Fibroblast of skin of right quadriceps (primary cell): ENCODE measurements around the gene KCNIP2.
"Not testable (repeated sequence)": the region's sequence is repeated elsewhere in the genome, so short reads cannot be mapped to it uniquely, and the experiment has no call there.

Source experiments
- DNase-seq: peaks from one replicate; pipeline ENCODE4 v3.0.0-alpha.2; 2013

KCNIP2 gene

DNA sequence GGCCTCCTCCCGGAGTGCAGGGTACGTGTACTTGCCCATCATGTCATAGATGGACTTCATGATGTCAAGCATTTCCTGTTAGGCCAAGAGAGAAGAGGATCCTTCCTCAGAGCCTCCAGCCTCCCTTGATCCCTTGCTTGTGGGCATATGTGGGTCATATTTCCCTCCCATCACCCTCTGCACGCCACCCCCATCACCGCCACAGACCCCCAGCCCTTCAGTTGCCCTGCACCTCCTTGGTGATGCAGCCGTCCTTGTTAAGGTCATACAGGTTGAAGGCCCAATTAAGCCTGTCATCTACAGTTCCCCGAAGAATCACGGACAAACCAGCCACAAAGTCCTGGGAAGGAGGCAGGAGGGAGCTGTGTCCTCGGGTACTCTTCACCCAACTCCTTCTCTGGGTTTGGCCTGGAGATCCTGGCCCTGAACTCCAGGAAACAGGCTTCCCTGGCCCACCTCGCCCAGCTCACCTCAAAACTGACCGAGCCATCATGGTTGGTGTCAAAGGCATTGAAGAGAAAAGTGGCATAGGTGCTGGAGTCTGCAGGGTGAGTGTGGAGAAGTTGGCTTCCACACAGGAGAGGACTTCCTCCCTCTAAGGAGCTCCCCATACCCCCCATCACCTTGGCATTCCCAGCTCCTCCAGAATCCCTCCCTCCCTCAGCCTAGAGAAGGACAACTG is 15.5 kb downstream of the KCNIP2 start:
- no peak for DNase-seq

DNA sequence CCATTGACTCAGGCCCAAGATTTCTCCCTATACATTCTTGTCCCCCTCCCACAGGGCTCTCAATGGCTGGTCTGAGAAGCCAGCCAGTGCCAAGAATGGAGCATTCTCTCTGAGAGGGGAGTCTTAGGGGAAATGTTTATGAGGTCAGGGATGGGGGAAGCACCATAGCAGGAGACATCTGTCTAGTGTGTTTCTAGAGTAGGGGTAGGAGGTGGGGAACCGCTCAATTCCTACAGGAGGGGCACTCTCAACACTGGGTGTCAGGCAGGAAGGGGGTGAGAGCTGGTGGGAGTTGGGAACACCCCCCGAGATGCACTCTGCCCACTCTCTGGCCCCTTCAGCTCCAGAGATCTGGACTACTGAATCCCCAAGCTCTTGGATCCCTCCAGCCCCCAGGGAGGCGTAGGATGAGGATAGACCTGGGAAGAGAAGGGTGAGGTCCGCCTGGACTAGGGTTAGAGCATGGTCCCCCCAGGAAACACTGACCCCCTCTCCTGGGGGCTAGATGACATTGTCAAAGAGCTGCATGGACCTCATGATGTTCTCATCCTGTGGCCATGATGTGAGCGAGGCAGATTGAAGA is 16.7 kb downstream of the KCNIP2 start:
- no peak for DNase-seq

DNA sequence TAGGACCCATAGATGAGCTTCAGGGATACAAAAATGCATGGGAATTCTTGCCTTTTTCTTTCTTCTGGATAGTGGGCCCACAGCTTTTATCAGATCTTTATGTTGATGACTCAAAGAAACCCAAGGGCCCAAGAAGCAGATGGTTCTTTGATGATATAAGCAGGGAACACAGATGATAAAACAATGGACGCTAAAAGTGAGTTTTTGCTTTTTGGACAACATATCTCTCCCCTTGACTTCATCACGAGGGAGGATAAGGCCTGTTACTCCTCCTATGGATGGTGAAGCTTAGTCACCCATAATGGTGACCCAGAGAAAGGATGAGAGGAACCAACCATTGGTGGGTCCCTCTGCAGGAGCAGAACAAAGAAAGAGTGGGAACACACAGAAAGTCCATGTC is 18.9 kb downstream of the KCNIP2 start:
- no peak for DNase-seq

DNA sequence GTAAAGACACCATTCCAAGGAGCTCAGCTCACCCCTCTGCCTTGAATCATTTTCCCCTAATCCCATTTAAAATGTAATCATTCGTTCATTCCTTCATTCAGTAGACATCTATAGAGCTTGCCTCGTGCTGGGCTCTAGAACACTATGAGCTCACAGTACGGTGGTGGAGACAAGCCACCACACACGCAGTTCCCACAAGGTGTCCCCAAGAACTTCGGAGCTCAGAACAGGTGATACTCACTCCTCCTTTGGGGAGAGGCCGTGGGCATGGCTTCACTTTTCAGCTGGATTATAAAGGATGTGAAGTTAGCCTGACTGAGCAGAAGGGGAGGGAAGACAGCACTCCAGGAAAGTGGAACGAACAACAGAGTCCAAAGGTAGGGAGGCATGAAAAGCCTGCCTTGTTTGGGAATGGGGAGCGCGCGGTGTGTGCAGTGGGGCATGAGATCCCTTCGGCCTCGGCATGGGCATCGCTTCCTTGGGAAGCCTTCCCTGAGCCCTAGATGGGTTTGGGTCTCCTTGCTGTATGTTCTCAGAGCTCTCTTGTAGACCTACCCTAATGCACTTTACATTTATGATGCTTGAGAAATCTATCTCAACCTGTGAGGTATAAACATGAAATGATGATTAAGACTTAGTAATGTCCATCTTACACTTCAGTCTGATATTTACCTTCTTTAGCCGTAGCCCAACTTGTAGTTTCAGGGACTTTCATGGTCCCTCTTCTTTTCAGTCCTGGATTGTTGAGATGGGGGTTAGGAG is 24.5 kb downstream of the KCNIP2 start:
- no peak for DNase-seq

DNA sequence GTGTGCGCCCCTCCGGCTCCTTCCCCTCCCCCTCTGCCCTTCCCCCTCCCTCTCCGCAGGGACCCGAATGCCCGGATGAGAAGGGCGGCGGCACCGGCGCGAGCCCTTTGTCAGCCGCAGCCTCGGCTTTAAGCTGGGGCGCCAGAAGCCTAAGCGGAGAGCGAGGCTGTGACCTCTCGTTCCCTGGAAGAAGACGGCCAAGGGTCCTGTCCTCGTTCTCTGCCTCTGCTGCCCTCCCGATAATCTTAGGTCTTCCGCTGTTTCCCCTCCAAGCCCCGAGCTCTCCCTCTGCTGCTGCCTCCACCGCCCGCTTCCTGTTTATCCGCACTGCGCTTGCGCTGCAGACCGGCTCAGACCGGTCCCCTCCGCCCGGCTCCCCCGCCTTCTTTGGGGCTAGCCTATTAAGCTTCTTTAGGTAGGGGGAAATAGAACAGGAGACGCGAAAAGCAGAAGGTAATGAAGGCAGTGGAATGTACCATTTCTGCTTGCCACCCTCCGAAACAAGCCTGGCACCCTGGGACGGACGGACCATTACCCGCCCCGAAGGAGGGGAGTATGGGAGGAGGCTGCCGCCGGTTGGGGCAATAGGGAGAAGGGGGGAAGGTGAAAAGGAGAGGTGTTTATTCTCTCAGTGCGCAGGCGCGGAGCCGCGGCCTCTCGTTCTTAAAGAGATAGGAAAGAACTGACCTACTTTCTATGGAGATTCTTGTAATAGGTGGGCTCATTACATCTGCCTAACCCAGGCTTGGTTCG is 25.3 kb downstream of the KCNIP2 start, which contains the start of gene OGA:
Gene OGA (minus strand): TSS at position 326 of the 753 bp plus-strand sequence. CDS start 422 bp downstream, outside the sequence.
- DNase-seq: peak; percentile 100

DNA sequence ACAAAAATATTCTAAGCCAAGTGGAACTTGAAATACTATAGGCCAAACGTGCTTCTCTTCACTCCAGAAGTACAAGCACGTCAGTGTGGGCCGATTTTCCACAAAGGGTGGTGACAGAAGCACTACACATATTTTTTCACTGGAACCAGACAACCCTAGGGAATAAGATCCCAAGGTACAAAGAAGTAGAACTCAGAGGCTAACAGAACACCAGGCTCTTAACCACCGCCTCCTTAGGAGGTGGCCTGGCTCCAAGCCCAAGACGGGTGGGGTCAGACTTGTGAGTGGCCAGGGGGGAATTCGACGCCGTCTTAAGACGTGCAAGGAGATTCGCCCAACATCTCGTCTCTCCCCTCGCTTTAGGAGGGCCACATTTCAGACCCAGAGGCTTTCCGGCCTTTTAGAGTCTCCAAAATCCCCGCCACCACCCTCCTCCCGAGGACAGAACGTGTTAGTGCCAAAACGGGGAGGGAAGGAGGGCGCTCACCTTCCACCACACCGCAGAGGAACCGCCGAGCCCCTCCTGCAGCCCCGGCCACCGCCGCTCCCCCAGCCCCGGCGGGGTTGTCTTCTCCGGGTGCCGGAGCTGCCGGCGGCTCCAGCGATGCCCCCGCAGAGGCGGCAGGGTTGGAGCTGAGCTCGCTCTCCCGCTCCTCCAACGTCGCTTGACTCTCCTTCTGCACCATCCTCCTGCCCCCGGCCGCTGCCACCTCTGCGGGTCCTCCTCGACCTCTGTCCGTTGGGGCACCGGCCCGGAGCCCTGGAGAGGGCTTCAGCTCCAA is 26.1 kb downstream of the KCNIP2 start:
- DNase-seq: peak; percentile 94

DNA sequence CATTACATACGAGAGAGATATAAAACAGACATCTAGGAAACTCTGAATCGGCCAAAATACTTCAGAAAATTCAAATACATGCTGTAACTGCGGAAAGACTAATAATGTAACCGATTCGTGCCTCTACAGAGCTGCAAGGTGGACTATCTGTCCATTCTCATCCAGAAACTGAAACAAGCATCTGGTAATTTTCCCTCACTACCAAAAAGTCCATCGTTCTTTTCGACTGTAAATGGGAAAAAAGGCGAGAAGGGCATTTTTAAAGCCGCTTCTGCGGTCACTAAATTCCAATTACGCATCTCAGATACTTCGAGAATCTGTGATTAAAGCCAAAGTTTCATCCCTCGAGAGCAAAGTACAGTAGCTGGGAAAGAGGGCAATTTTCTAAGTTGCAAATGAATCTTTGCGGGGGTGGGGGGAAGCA is 26.7 kb downstream of the KCNIP2 start:
- no peak for DNase-seq

DNA sequence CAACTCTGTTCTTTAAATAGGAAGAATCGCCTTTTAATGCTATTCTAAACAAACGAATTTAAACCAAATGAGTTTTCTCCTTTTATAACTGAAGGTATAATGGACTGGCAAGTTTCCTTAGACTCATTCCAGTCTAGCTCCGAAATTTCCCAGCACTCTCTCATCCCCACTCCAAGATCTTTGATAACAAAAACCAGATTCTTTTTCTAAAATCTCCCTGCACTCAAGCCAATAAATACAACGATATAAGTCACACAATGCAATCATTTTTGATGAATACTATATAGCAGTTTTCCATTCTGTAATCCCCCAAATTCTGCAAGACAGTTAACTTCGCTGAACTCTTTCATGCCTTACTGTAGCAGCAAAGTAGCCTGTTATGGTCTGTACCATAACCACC is 27.2 kb downstream of the KCNIP2 start:
- no peak for DNase-seq

DNA sequence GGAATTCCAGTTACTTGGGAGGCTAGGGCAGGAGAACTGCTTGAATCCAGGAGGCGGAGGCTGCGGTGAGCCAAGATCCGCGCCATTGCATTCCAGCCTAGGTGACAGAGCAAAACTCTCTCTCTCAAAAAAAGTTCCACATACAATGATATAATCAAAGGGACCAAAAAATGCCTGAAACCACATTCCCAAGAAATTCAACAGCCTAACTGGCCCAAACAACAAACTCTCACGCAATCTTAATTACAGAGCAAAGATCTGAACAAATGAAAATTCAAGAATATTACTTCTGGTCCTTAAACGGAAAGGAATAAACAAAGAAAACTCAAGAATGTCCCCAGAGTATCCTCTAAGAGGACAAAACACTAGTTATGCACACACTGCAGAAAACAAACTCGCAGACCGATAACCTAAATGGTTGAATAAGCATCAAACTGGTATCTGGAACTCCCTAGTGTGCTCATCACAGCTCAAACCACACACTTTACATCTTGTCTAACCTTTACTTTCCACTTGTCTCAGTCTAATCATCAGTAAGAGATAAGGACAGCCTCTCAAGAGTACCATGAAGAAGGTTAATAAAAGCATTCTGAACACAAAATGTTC is 29.0 kb downstream of the KCNIP2 start:
- DNase-seq: no peak

DNA sequence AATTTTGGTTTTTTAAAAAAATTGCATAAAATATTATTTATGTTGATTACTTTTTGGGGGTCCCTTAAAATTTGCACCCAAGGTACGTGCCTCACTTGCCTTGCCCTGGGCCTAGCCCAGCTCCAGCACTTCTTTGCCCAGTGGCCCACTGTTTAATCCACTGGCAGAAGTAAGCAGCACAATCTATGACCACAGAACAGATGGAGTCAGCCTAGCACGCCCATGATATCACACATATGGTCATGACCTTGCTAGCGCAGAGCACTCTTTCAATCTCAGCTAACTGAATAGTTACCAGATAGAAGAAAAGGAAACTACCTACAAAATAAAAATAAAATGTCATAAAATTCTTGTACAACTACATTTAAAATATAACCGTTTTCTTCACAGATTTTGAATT is 31.0 kb downstream of the KCNIP2 start:
- DNase-seq: no peak

DNA sequence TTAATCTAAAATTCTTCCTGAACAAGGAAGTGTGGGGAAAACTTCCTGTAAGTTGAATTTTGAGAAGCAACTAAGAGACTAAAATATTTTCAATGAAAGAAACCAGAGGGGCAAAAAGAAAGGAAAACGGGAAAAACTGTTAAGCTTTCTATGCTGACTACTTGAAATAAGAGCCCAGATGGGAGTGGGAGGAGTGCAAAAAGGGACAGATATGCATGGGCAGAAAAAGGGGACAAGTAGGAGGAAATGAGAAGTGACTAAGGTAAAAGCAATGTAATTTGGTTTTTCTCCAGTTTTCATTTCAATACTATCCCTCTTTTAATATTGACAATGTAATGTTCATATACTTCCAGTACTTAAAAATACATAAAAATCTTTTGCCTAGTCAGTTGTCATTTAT is 36.4 kb downstream of the KCNIP2 start:
- DNase-seq: no peak

DNA sequence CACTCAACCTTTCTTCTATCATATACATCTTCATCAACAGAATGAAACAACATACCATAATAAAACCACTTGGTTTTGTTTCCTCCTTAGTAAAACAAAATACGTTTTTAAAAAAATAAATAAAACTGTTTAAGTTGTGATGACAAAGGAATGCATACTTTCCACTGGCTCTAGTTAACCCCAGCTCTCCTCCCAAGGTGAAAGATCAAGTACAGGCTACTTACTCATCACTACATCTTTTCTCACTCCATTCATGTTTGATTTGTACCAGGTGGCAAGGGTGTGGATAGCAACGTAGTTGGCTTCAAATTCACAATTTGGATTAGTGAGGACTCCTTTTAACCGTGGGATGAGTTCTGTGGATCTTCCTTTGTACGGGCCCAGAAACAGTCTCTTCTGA is 40.1 kb downstream of the KCNIP2 start:
- DNase-seq: no peak

DNA sequence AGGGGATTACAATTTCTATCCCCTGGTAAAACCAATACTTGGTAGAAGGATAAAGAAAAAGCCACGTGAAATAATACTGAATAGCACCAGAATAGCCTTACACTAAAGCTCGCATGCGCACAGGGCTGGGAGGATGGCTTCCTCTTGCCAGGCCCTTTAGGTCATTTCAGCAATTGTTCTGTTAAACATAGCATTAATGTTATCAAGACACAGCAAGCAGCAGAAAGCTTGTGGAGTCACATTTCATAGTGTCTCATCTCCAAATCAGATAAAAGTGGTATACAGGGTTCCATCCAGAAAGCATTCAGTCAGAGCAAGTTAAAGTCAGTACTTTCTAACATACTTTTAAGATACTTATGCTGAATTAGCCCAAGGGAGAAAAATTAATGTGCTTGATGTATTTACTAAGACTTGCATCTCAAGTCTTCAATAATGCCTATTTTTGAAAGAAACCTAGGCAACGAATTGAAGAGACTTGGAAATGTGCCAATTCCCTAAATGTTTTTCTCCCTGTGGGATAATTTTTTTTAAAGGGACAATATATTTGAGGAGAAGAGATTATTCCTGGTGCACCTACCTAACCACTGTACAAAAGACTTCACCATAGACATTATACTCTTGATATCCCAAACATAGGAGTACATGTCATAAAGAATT is 46.1 kb downstream of the KCNIP2 start:
- no peak for DNase-seq

DNA sequence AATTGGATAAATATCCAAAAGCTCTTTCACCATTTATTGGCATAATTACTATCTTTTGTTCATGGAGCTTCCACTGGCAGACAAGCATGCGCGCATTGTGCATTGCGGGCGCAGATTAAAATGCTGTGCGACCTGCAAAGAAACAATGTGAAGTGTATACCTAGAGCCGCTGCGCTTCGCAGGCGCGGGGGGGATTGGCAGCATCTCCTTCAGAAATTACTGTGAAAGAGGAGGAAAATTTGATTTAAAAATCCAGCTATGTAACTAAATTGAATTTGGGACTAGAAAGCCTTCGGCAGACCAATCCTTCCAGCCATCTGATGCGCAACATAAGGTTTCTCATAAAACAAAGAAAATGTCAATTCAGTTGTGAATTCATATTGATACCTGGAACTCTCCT is 50.1 kb downstream of the KCNIP2 start:
- no peak for DNase-seq

DNA sequence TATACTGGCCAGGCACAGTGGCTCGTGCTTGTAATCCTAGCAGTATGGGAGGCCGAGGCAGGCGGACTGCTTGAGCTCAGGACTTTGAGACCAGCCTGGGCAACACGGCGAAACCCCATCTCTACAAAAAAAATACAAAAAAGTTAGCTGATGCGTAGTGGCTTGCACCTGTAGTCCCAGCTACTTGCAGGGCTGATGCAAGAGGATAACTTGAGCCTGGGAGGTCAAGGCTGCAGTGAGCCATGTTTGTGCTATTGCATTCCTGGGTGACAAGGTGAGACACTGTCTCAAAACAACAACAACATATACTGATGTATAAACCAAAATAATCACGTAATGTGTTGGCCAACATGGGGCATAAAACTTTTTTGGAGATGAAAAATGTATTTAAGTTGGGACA is 53.9 kb downstream of the KCNIP2 start:
- no peak for DNase-seq

DNA sequence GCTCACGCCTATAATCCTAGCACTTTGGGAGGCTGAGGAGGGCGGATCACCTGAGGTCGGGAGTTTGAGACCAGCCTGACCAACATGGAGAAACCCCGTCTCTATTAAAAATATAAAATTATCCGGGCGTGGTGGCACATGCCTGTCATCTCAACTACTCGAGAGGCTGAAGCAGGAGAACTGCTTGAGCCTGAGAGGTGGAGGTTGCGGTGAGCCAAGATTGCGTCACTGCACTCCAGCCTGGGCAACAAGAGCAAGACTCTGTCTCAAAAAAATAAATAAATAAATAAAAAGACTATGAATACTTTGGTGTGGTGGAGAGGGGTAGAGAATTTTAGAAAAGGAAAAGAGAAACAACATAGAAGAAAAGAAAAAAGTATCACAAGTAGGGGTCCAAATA is 54.4 kb downstream of the KCNIP2 start:
- not testable (repeated sequence) for DNase-seq

DNA sequence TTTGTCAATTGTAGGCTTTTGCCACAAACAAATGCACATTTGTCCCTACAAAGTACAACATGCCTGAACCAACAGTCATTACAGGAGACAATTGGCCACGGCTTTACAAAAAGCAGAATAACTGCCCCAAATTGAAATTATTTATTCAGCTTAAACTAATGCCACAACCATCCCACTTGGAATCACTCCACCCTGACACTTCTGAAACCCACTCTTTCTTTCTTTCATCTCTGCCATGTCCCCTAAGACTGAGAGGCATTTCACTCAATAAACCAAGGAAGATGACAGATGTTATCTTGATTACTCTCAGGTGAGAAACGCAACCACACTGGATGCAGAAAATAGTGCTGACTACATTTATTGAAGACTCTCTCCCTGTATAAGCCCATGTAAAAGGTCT is 57.8 kb downstream of the KCNIP2 start:
- DNase-seq: no peak

DNA sequence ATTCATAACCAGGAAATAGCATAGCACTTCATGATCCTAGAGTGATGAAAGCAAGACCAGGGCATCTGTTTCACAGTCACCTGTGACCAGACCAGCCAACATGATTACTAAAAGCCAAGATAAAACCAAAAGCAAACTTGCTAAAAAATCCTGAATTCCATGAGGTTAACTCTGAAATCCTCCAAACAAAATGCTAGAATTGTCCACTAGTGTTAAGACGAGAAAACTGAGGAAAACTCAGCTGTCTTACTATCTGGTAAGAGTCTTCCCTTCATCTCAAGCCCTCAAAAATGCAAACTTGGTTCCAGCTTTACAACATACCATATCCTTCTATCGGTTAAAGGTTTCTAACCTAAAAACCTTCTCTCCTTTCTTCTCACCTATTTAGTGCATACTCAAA is 59.0 kb downstream of the KCNIP2 start:
- no peak for DNase-seq

DNA sequence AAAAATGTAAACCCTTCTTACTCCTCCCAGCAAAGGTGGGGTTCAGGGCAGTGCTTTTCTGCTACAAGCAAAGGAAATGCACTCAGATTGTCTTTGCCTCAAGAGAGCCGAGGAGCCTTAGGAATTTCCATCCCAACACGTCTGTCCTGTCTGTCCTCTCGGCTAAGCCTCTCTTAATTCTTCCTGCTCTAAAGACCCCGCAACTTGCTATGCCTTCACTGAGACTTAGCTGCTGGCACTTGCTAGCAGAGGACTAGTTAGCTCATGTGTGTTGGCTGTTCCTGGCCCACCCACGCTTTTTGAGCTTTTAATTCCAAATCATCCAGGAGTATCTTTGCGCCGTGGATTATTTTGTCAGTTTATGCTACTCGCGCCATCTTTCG is 59.9 kb downstream of the KCNIP2 start:
- DNase-seq: no peak

DNA sequence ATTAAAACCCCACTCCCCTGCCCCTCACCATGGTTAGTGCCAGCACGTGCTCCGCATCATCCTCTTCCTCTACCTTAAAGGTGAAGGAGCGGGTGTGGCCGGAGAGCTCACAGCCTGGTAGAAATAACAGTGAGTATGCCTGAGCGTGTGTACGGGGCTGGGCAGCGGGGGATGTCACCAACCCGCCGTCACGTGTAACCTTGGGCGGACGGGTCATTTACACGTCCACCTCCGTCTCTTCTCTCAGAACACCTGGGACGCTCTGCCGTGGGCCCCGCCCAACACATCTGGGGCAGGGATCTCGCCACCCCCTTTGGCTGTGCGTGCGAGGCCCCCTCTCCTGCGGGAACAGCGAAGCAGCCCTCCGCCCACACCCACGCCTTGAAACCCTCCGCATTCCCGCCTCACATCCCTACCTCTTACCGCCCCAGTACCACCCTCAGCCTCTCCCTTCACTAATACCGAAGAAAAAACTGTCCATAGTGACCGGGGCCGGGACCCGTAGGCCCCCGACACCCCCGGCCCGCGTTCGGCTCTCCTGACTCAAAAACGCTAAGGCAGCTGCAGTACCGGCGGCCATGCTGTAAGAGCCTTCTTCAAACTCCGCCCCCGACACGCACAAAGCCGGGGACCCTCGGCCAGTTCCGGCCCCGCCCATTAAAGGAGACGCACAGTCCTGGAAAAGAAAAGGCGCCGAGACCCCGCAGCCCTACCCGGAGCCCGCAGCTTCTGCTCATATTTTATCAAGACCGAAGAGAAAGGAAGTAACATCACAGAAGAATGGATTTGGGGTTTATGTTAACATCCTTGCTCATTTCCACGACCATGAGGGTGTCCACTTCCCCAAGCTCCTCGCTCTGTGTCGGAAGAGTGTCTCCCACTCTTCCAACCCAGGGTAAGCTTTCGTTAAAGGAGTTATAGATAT is 60.5 kb downstream of the KCNIP2 start, which contains the start of gene NPM3:
Gene NPM3 (minus strand): TSS at position 636 of the 925 bp plus-strand sequence. CDS start 56 bp downstream, at position 580.
- peak; percentile 75 for DNase-seq
